KMS-11 (cell line): ENCODE data around the gene LHX4.

Experiments used
- H2AFZ ChIP-seq: fragments of 200-600 bp; sonication (generic); 2 replicates; pipeline ENCODE4 v1.6.1; 2016; ENCODE audit warnings: antibody characterized with exemption, mixed run types, low read depth
- H3K27ac ChIP-seq: fragments of 200-600 bp; sonication (generic); 2 replicates; pipeline ENCODE4 v1.6.1; 2016; ENCODE audit warnings: mild to moderate bottlenecking, mixed run types
- H3K27me3 ChIP-seq: fragments of 200-600 bp; sonication (generic); 2 replicates; pipeline ENCODE4 v1.6.1; 2017; ENCODE audit warnings: mild to moderate bottlenecking, low read depth, mixed run types, moderate library complexity; ENCODE audit not compliant: insufficient read depth
- H3K36me3 ChIP-seq: fragments of 200-600 bp; sonication (generic); 2 replicates; pipeline ENCODE4 v1.6.1; 2017; ENCODE audit warnings: mild to moderate bottlenecking, mixed run types; ENCODE audit not compliant: insufficient read depth
- H3K4me1 ChIP-seq: fragments of 200-600 bp; sonication (generic); 2 replicates; pipeline ENCODE4 v1.6.1; 2016; ENCODE audit warnings: mild to moderate bottlenecking, low read depth, mixed run types; ENCODE audit not compliant: poor library complexity, severe bottlenecking
- H3K4me2 ChIP-seq: fragments of 200-600 bp; sonication (generic); 2 replicates; pipeline ENCODE4 v1.7.0; 2016; ENCODE audit warnings: mild to moderate bottlenecking, mixed run types
- H3K4me3 ChIP-seq: fragments of 200-600 bp; sonication (generic); IDR thresholded peaks from 2 replicates; pipeline ENCODE4 v1.6.1; 2017; ENCODE audit warnings: low read depth, low read length, mixed read lengths; ENCODE audit not compliant: insufficient read depth
- H3K79me2 ChIP-seq: fragments of 200-600 bp; sonication (generic); 2 replicates; pipeline ENCODE4 v1.6.1; 2016; ENCODE audit warnings: low read depth, mixed run types; ENCODE audit not compliant: insufficient read depth
- H3K9ac ChIP-seq: fragments of 200-600 bp; sonication (generic); 2 replicates; pipeline ENCODE4 v1.6.1; 2016; ENCODE audit warnings: mild to moderate bottlenecking, mixed run types
- H4K20me1 ChIP-seq: fragments of 200-600 bp; sonication (generic); 2 replicates; pipeline ENCODE4 v1.6.1; 2016; ENCODE audit warnings: mild to moderate bottlenecking, mixed run types; ENCODE audit not compliant: insufficient read depth
- TF ChIP-seq, protein P1 (sequence below): fragments of 200-600 bp; sonication (generic); conservative IDR thresholded peaks from 2 replicates; pipeline ENCODE4 v1.6.1; 2017; ENCODE audit warnings: low read depth, mild to moderate bottlenecking, antibody characterized with exemption, low read length, moderate library complexity, mixed read lengths

The LHX4 gene

DNA sequence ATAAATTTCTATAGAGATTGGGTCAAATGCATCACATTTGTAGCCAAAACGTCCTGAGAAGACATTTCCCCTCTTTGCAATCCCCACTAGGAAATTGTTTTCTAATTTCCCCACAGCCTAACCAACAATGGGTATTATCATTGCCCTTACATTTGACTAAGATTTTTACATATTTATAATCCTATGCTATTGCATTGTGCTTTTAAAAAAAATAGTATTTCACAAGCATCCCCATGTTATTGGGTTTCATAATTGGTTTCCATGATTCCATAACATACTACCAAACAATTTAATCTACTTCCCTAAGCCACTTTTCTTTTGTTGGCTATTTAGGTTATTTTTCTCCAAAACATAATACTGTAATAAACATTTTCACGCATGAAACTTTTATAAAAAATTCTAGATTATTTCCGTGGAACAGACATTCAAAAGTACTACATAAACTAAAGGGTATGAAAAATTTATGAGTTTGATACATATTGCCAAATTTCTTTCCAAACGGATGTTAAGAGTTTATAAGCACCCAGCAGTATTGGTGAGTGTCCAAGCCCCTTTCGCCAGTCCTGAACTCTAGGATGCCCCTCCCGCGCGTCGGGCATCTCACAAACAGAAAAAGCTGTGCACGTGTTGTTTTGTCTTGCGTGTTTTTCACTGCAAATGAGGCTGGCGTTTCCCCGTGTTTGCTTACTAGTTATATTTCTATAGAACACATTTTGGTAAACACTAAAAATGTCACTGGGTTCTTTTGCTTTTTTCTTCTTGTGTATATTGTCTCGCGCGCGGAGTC lies 2.0 kb upstream of the LHX4 start:
- H3K9ac ChIP-seq: no peak overlapping the region
- no peak overlapping the region for H2AFZ ChIP-seq
- H4K20me1 ChIP-seq: no peaks in the 10 kb centered on the region
- H3K4me2 ChIP-seq: no peak overlapping the region
- no peak overlapping the region for H3K27ac ChIP-seq
- H3K79me2 ChIP-seq: no peaks in the 10 kb centered on the region
- TF ChIP-seq, protein P1, sequence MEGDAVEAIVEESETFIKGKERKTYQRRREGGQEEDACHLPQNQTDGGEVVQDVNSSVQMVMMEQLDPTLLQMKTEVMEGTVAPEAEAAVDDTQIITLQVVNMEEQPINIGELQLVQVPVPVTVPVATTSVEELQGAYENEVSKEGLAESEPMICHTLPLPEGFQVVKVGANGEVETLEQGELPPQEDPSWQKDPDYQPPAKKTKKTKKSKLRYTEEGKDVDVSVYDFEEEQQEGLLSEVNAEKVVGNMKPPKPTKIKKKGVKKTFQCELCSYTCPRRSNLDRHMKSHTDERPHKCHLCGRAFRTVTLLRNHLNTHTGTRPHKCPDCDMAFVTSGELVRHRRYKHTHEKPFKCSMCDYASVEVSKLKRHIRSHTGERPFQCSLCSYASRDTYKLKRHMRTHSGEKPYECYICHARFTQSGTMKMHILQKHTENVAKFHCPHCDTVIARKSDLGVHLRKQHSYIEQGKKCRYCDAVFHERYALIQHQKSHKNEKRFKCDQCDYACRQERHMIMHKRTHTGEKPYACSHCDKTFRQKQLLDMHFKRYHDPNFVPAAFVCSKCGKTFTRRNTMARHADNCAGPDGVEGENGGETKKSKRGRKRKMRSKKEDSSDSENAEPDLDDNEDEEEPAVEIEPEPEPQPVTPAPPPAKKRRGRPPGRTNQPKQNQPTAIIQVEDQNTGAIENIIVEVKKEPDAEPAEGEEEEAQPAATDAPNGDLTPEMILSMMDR: no peak
- H3K4me3 ChIP-seq: no peak overlapping the region
- peaks cover 31% of the 10 kb centered on the region for H3K27me3 ChIP-seq
- peaks cover 13% of the 10 kb centered on the region for H3K4me1 ChIP-seq
- H3K36me3 ChIP-seq: no peaks in the 10 kb centered on the region

DNA sequence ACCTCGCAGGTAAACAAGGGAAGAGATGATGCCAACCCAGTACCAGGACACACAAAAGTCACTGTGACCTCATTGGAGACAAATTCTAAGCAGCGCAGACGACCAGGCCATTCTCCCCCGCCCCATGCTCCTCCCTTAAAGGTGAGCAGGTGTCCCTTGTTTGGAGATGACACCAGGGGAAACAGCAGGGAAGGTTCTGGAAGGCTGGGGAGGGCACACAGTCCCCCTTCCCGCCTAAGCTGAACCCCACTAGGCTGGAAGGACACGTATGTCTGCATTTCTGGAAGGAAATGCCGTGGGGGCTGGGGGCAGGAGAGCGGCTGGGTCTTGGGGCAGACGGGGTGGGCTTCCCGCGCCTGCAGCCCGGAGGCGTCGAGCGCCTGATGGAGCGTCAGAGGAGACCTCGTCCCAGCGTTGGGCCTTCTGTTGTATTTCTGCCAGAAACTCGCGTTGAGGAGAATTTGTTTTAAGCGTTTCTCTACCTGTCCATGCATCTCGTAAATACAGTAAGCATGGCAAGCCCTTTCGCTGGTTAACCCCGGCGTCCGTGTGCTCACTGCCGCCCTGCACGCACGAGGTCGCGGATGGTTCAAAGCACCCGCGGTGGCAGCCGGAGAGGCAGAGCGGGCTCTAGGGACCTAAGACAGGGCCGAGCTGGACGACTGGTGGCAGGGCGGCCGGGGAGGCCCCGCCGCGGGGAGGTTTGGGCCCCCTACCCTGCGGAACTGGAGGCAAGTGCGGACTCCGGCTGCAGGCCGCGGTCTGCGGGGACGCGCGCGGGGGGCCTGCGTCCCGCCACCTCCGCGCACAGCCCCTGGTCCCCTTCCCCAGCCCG lies 1.2 kb upstream of the LHX4 start:
- Histone ChIP-seq H3K27me3 (peaks cover 31% of the 10 kb centered on the region), H3K79me2 (no peaks in the 10 kb centered on the region), H2AFZ (peak overlapping the region; percentile 98), H3K36me3 (no peaks in the 10 kb centered on the region), H3K27ac (no peak overlapping the region), H3K4me2 (peak overlapping the region; percentile 90), H3K9ac (peak overlapping the region; percentile 54), H3K4me3 (peak overlapping the region; percentile 65), H4K20me1 (no peaks in the 10 kb centered on the region), H3K4me1 (peaks cover 7% of the 10 kb centered on the region)
- TF ChIP-seq, protein P1: no peak

DNA sequence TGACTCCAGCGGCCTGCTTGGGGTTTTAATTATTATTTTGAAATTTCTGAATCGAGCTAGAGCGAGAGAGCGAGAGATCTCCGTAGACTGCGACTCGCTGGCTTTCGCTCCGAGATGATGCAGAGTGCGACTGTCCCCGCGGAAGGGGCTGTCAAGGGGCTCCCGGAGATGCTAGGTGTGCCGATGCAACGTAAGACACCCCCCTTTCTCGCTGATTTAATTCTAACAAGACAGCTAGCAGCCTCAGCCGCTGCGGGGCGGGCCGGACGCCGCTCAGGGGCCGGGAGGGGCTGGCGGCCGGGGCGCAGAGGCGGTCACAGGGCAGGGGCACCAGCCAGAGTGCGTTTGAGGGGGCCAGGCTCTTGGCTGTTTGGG lies 339 bp downstream of the LHX4 start:
- Histone ChIP-seq H4K20me1 (no peaks in the 10 kb centered on the region), H2AFZ (peak overlapping the region; percentile 98), H3K4me2 (peak overlapping the region; percentile 99), H3K36me3 (no peaks in the 10 kb centered on the region), H3K9ac (peak overlapping the region; percentile 3; the same call in 1 of the 2 replicates), H3K27me3 (peaks cover 31% of the 10 kb centered on the region), H3K79me2 (no peaks in the 10 kb centered on the region), H3K27ac (no peak overlapping the region), H3K4me3 (peak overlapping the region; percentile 89), H3K4me1 (peaks cover 7% of the 10 kb centered on the region)
- TF ChIP-seq, protein P1: no peak

DNA sequence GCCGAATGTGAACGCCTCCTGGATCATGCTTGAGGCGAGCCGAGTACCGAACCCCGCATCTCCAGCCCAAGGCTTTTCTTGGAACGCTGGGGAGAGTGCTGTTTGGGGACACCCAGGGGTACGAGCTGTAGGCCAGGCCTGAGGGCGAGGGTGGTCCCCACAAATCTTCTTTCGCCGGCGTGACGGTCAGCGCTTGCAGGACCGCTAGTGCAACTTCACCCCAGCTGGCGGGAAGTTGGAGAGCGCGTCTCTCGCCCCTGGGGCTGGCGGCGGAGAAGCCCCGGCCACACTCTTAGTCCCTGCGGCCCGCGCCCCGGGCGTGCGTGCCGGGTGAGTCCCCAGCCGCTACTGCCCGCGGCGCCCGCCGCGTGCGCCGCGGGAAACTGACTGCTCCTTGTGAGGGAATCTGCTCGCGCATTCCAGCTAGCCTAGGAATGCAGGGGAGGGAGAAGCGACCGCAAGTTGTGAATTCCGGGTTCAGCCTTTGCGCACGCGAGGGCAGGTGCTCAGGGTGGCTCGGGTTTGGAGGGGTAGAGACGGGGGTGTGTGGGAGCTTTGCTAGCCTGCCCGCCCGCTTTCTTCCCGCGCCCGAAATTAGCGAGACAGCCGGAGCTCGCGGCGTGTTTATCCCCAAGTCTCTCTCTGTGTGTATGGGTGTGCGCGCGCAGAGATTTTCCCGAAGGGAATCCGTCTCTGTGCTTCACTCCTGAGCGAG lies 884 bp downstream of the LHX4 start:
- TF ChIP-seq, protein P1: no peak
- peak overlapping the region; percentile 99 for H3K4me2 ChIP-seq
- H3K4me1 ChIP-seq: peaks cover 7% of the 10 kb centered on the region
- H3K36me3 ChIP-seq: no peaks in the 10 kb centered on the region
- H4K20me1 ChIP-seq: no peaks in the 10 kb centered on the region
- no peak overlapping the region for H3K27ac ChIP-seq
- peak overlapping the region; percentile 89 for H3K4me3 ChIP-seq
- H2AFZ ChIP-seq: peak overlapping the region; percentile 98
- H3K79me2 ChIP-seq: no peaks in the 10 kb centered on the region
- H3K27me3 ChIP-seq: peaks cover 31% of the 10 kb centered on the region
- peak overlapping the region; percentile 3; the same call in 1 of the 2 replicates for H3K9ac ChIP-seq
